Epithelial cell of umbilical artery (primary cell): Measurements from ENCODE around the gene ICAM3. TPM values are rescaled to one million over a fixed set of nuclear protein-coding genes. Genes with fewer than 3 reads are reported as not detected.

ENCODE experiments used
- total RNA-seq: library from RNA; depleted of rRNA; stranded (reverse); fragments of >200 nt; gene quantifications from 2 replicates; pipeline ENCODE4 v1.2.3, GENCODE V29; 2014

The ICAM3 gene, protein sequence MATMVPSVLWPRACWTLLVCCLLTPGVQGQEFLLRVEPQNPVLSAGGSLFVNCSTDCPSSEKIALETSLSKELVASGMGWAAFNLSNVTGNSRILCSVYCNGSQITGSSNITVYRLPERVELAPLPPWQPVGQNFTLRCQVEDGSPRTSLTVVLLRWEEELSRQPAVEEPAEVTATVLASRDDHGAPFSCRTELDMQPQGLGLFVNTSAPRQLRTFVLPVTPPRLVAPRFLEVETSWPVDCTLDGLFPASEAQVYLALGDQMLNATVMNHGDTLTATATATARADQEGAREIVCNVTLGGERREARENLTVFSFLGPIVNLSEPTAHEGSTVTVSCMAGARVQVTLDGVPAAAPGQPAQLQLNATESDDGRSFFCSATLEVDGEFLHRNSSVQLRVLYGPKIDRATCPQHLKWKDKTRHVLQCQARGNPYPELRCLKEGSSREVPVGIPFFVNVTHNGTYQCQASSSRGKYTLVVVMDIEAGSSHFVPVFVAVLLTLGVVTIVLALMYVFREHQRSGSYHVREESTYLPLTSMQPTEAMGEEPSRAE
- 11.7 and 16.6 TPM in 2 replicates for total RNA-seq

DNA sequence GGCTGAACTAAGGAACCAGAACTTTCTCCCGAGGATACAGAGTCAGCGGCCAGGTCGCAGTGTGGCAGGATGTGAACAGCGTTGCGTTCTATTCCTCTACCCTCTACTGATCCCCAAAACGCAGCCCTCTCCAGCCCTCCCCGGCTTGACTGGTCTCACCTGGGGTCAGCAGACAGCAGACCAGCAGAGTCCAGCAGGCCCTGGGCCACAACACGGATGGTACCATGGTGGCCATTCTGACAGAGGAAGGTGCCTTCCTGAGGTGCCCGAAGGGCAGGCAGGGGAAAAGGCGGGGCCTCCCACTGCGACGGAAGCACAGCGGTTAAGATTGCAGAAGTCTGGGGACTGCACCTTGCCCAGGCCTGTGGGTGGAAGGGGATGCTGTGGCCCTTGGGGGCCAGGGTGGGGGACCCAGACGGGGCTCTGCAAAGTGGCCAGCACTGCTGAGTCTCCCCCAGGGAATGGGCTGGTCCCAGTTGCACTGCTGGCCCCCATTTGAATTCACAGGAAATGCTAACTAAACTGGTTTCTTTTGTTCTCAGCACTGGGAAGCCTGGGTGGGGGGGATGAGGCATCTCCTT lies at the start of gene ICAM3:
TSS of gene ICAM3 (minus strand) at position 245 of the 581 bp plus-strand sequence. CDS start at position 235, 10 bp downstream.

GRCh38 chr19:10380313-10381102 lies 41.1 kb upstream of the ICAM3 start, which contains the start of gene TYK2:
Gene TYK2, minus strand, starts transcription at chr19:10380572. Its CDS starts 2,166 bp downstream, at chr19:10378406.

DNA sequence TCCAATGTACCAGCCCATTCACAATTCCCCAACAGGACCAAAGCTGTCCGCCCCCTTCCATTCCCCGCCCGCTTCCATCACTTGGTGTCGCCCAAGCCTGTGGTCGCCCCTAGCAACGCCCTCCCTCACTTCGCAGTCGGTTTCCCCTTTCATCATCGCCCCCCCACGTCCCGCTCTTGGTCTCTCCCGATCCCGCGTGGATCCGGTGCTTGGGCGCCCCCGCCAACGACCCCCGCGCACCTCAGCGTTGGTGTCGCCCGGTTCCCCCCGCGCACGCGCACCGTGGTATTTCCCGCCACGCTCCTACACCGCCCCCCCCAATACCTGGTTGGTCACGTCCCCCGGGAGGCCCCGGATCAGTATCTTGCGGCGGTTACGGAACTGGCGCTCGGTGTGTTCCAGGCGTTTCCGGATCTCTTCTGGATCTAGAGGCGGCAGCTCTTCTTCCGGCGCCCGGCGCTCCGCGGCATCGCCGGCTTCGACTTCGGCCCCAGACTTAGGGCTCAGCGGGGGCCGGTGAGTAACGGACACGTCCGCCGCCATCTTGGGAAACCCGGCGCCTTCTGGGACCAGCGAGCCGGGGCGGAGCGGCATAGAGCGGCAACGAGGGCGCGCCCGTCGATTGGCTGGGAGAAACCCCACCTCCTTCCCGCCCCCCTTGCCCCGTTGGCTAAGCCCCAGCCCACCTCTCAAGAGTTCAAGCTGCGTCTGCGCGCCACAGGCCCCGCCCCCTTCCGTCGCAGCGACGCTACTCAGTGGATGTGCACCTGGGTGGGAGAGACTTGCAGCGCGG lies 6.3 kb downstream of the ICAM3 start, which contains the start of gene RAVER1:
TSS of gene RAVER1 (minus strand) at position 565 of the 793 bp plus-strand sequence. CDS start at position 543, 22 bp downstream.

DNA sequence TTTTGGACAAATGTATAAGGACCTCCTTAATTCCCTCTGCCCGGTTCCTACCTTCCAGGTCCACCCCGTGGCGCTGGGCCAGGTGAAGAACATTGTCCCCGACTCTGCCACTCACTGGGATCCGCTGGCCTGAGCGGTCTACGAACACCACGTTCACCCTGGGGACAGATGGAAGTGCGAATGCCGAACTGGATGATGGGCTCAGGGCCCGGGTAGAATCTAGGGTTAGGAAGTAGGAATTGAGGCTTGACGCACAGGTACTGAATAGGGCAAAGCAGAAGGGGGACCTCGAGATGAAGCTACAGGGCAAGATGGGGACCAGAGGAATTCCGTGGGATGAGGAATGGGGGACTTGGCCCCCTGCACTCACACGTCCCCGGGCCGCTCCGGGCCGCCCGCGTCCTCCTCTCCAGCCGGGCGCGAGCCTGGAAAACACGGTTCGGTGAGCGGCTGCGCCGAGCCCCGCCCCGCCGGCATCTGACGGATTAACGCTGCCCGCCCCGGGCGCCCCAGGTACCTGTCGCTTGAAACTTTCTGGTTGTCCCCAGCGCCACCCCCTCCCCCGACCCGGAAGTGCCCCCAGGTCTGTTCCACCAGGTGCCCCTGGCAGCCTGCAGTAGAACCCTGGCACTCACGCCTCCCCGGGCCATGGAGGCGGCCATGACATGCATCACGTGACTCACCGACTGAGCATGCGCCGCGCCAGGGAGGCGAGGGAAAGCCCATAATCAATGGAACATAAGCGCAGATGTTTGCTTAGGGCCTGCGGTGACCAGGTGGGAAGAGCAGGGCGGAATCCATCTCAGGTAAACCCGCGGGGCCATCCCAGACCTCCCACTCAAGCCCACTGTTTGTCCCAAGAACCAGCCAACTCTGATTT lies 23.8 kb downstream of the ICAM3 start, which contains the start of gene FDX2:
TSS of gene FDX2 (minus strand) at position 681 of the 880 bp plus-strand sequence. CDS start at position 662, 19 bp downstream.

DNA sequence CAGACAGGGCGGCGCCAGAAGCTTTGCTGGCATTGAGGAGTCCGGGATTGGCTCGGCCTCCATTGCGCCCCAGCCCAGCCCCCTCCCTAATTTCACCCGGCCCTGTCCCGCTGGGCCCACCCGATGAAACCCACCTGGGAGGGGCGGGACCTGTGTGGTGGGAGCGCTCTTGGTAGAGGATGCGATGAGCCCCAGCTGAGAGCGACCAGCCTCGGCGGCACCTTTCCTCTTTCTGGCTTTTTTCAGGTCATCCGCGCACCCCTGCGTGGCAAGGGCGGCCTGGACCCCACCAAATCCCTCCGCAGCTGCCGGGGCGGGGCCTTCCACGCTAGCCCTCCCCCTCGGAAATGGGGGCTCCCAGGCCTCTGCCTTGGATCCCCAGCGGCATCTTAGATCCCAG lies 30.0 kb downstream of the ICAM3 start, which contains the start of gene ZGLP1:
TSS of gene ZGLP1 (minus strand) at position 393 of the 400 bp plus-strand sequence.

DNA sequence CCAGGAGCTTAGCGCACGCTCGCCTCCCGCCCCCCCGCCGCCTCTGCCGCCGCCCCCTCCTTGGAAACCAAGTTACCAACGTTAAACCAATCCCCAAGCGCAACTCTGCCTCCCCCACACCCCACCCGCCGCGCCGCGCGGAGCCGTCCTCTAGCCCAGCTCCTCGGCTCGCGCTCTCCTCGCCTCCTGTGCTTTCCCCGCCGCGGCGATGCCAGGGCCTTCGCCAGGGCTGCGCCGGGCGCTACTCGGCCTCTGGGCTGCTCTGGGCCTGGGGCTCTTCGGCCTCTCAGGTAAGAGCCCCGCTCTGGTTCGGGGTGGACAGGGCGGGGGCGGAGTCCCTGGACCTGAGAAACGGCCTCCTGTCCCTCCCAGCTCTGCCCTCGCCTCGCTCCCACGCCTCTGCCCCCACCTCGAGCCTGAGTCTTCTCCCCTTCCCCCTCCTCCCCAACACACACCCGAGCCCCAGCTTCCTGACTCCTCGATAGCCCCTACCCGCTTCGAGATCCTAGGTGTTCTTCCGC lies 49.5 kb downstream of the ICAM3 start, which contains the start of gene ICAM5:
TSS of gene ICAM5 (plus strand) at position 117 of the 521 bp plus-strand sequence. CDS start at position 209, 92 bp downstream.

DNA sequence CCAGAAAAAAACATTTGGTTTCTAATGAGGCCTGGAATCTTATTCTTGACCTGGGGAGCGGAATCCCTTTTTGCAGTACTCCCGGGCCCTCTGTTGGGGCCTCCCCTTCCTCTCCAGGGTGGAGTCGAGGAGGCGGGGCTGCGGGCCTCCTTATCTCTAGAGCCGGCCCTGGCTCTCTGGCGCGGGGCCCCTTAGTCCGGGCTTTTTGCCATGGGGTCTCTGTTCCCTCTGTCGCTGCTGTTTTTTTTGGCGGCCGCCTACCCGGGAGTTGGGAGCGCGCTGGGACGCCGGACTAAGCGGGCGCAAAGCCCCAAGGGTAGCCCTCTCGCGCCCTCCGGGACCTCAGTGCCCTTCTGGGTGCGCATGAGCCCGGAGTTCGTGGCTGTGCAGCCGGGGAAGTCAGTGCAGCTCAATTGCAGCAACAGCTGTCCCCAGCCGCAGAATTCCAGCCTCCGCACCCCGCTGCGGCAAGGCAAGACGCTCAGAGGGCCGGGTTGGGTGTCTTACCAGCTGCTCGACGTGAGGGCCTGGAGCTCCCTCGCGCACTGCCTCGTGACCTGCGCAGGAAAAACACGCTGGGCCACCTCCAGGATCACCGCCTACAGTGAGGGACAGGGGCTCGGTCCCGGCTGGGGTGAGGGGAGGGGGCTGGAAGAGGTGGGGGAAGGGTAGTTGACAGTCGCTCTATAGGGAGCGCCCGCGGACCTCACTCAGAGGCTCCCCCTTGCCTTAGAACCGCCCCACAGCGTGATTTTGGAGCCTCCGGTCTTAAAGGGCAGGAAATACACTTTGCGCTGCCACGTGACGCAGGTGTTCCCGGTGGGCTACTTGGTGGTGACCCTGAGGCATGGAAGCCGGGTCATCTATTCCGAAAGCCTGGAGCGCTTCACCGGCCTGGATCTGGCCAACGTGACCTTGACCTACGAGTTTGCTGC lies 52.4 kb downstream of the ICAM3 start, which contains the start of gene ICAM4:
TSS of gene ICAM4 (plus strand) at position 153 of the 935 bp plus-strand sequence. CDS start at position 211, 58 bp downstream.

Other genes starting within 250 kb of the ICAM3 start
- gene ANGPTL6, start 236.9 kb downstream of the ICAM3 start, total RNA-seq = under 0.01 TPM in 1 of 2 replicates, not detected in the other
- 35.7 and 43.9 TPM in 2 replicates for gene PPAN, start 233.3 kb downstream of the ICAM3 start, total RNA-seq
- 2.0 and 2.9 TPM in 2 replicates for gene P2RY11, start 227.9 kb downstream of the ICAM3 start, total RNA-seq
- 354 and 514 TPM in 2 replicates for gene EIF3G, start 219.7 kb downstream of the ICAM3 start, total RNA-seq
- 33.7 and 39.3 TPM in 2 replicates for gene DNMT1, start 144.7 kb downstream of the ICAM3 start, total RNA-seq
- 0.61 and 0.65 TPM in 2 replicates for gene S1PR2, start 108.3 kb downstream of the ICAM3 start, total RNA-seq
- 22.0 and 29.9 TPM in 2 replicates for gene MRPL4, start 87.4 kb downstream of the ICAM3 start, total RNA-seq
- gene ICAM1, start 68.5 kb downstream of the ICAM3 start, total RNA-seq = 7.1 and 22.9 TPM in 2 replicates
- 0.65 and 1.4 TPM in 2 replicates for gene ICAM4, start 52.7 kb downstream of the ICAM3 start, total RNA-seq
- under 0.01 and 0.76 TPM in 2 replicates for gene ICAM5, start 49.7 kb downstream of the ICAM3 start, total RNA-seq
- gene ZGLP1, start 29.8 kb downstream of the ICAM3 start, total RNA-seq = under 0.01 and 0.15 TPM in 2 replicates
- gene FDX2, start 23.6 kb downstream of the ICAM3 start, total RNA-seq = 11.0 and 15.7 TPM in 2 replicates
- gene RAVER1, start 6.1 kb downstream of the ICAM3 start, total RNA-seq = 7.1 and 7.4 TPM in 2 replicates
- gene TYK2, start 40.9 kb upstream of the ICAM3 start, total RNA-seq = 59.1 and 82.8 TPM in 2 replicates
- 309 and 362 TPM in 2 replicates for gene CDC37, start 63.9 kb upstream of the ICAM3 start, total RNA-seq
- gene PDE4A, start 80.9 kb upstream of the ICAM3 start, total RNA-seq = 1.6 and 1.7 TPM in 2 replicates
- gene KEAP1, start 163.7 kb upstream of the ICAM3 start, total RNA-seq = 76.0 and 78.3 TPM in 2 replicates
- under 0.01 TPM in 1 of 2 replicates, not detected in the other for gene S1PR5, start 177.8 kb upstream of the ICAM3 start, total RNA-seq
- 12.9 and 14.0 TPM in 2 replicates for gene ATG4D, start 204.3 kb upstream of the ICAM3 start, total RNA-seq
- gene KRI1, start 226.4 kb upstream of the ICAM3 start, total RNA-seq = 8.4 and 12.8 TPM in 2 replicates
- gene CDKN2D, start 229.4 kb upstream of the ICAM3 start, total RNA-seq = 5.9 and 7.1 TPM in 2 replicates
- gene AP1M2, start 247.7 kb upstream of the ICAM3 start, total RNA-seq = not detected in 2 replicates